ENCODE data around the gene RNF113B.

The RNF113B gene

GRCh38 chr13:98203646-98204326, 26.7 kb upstream of the RNF113B start:
- H3K4me2 ChIP-seq (ENCODE audit: low read length): no peak overlapping the region
- no peak overlapping the region for H3K9ac ChIP-seq (ENCODE audit: low read depth, low read length)
- no peak overlapping the region for H3K4me3 ChIP-seq (ENCODE audit: low read length)
- no peaks in the 10 kb centered on the region for H3K27me3 ChIP-seq (ENCODE audit: control insufficient read depth, insufficient read depth, low read length)
- H3K36me3 ChIP-seq (ENCODE audit: insufficient read depth, low read length): no peaks in the 10 kb centered on the region
- peaks cover 3% of the 10 kb centered on the region for H3K9me3 ChIP-seq (replicated peaks; ENCODE audit: low read length)
- peaks cover 3% of the 10 kb centered on the region for H3K4me1 ChIP-seq (ENCODE audit: control insufficient read depth, insufficient read depth, low read length)

GRCh38 chr13:98201984-98202383, 24.9 kb upstream of the RNF113B start:
- Histone ChIP-seq H3K36me3 (ENCODE audit: insufficient read depth, low read length) (no peaks in the 10 kb centered on the region), H3K27me3 (ENCODE audit: control insufficient read depth, insufficient read depth, low read length) (no peaks in the 10 kb centered on the region), H3K9ac (ENCODE audit: low read depth, low read length) (no peak overlapping the region), H3K9me3 (replicated peaks; ENCODE audit: low read length) (peaks cover 3% of the 10 kb centered on the region), H3K4me2 (ENCODE audit: low read length) (no peak overlapping the region), H3K4me1 (ENCODE audit: control insufficient read depth, insufficient read depth, low read length) (no peaks in the 10 kb centered on the region), H3K4me3 (ENCODE audit: low read length) (no peak overlapping the region)

- no peaks in the 10 kb centered on the region for H3K27me3 ChIP-seq (ENCODE audit: control insufficient read depth, insufficient read depth, low read length)
- H3K9ac ChIP-seq (ENCODE audit: low read depth, low read length): no peak overlapping the region
- no peaks in the 10 kb centered on the region for H3K36me3 ChIP-seq (ENCODE audit: insufficient read depth, low read length)
- H3K4me2 ChIP-seq (ENCODE audit: low read length): no peak overlapping the region
- H3K4me3 ChIP-seq (ENCODE audit: low read length): no peak overlapping the region
- H3K4me1 ChIP-seq (ENCODE audit: control insufficient read depth, insufficient read depth, low read length): no peaks in the 10 kb centered on the region
- H3K9me3 ChIP-seq (replicated peaks; ENCODE audit: low read length): peaks cover 3% of the 10 kb centered on the region
Measured at GRCh38 chr13:98201189-98201588, 24.1 kb upstream of the RNF113B start.

- H3K4me3 ChIP-seq (ENCODE audit: low read length): no peak overlapping the region
- H3K36me3 ChIP-seq (ENCODE audit: insufficient read depth, low read length): no peaks in the 10 kb centered on the region
- H3K9me3 ChIP-seq (replicated peaks; ENCODE audit: low read length): no peaks in the 10 kb centered on the region
- no peak overlapping the region for H3K4me2 ChIP-seq (ENCODE audit: low read length)
- H3K4me1 ChIP-seq (ENCODE audit: control insufficient read depth, insufficient read depth, low read length): no peaks in the 10 kb centered on the region
- no peaks in the 10 kb centered on the region for H3K27me3 ChIP-seq (ENCODE audit: control insufficient read depth, insufficient read depth, low read length)
- H3K9ac ChIP-seq (ENCODE audit: low read depth, low read length): no peak overlapping the region
Measured at GRCh38 chr13:98200211-98200878, 23.3 kb upstream of the RNF113B start.

- no peaks in the 10 kb centered on the region for H3K27me3 ChIP-seq (ENCODE audit: control insufficient read depth, insufficient read depth, low read length)
- H3K4me3 ChIP-seq (ENCODE audit: low read length): no peak overlapping the region
- H3K4me2 ChIP-seq (ENCODE audit: low read length): no peak overlapping the region
- H3K36me3 ChIP-seq (ENCODE audit: insufficient read depth, low read length): no peaks in the 10 kb centered on the region
- no peaks in the 10 kb centered on the region for H3K4me1 ChIP-seq (ENCODE audit: control insufficient read depth, insufficient read depth, low read length)
- no peaks in the 10 kb centered on the region for H3K9me3 ChIP-seq (replicated peaks; ENCODE audit: low read length)
- no peak overlapping the region for H3K9ac ChIP-seq (ENCODE audit: low read depth, low read length)
Measured at GRCh38 chr13:98199480-98199879, 22.4 kb upstream of the RNF113B start.

- Histone ChIP-seq H3K9me3 (replicated peaks; ENCODE audit: low read length) (no peaks in the 10 kb centered on the region), H3K9ac (ENCODE audit: low read depth, low read length) (no peak overlapping the region), H3K4me3 (ENCODE audit: low read length) (no peak overlapping the region), H3K4me2 (ENCODE audit: low read length) (no peak overlapping the region), H3K4me1 (ENCODE audit: control insufficient read depth, insufficient read depth, low read length) (no peaks in the 10 kb centered on the region), H3K27me3 (ENCODE audit: control insufficient read depth, insufficient read depth, low read length) (no peaks in the 10 kb centered on the region), H3K36me3 (ENCODE audit: insufficient read depth, low read length) (no peaks in the 10 kb centered on the region)
Measured at GRCh38 chr13:98198683-98199082, 21.6 kb upstream of the RNF113B start.

- no peaks in the 10 kb centered on the region for H3K9me3 ChIP-seq (replicated peaks; ENCODE audit: low read length)
- H3K4me3 ChIP-seq (ENCODE audit: low read length): no peak overlapping the region
- H3K27me3 ChIP-seq (ENCODE audit: control insufficient read depth, insufficient read depth, low read length): no peaks in the 10 kb centered on the region
- H3K9ac ChIP-seq (ENCODE audit: low read depth, low read length): no peak overlapping the region
- H3K4me2 ChIP-seq (ENCODE audit: low read length): no peak overlapping the region
- no peaks in the 10 kb centered on the region for H3K36me3 ChIP-seq (ENCODE audit: insufficient read depth, low read length)
- H3K4me1 ChIP-seq (ENCODE audit: control insufficient read depth, insufficient read depth, low read length): no peaks in the 10 kb centered on the region
Measured at GRCh38 chr13:98195054-98195791, 18.2 kb upstream of the RNF113B start.

GRCh38 chr13:98192008-98192407, 14.9 kb upstream of the RNF113B start:
- H3K9me3 ChIP-seq (replicated peaks; ENCODE audit: low read length): no peaks in the 10 kb centered on the region
- H3K4me2 ChIP-seq (ENCODE audit: low read length): no peak overlapping the region
- H3K36me3 ChIP-seq (ENCODE audit: insufficient read depth, low read length): no peaks in the 10 kb centered on the region
- no peak overlapping the region for H3K9ac ChIP-seq (ENCODE audit: low read depth, low read length)
- no peaks in the 10 kb centered on the region for H3K4me1 ChIP-seq (ENCODE audit: control insufficient read depth, insufficient read depth, low read length)
- H3K27me3 ChIP-seq (ENCODE audit: control insufficient read depth, insufficient read depth, low read length): no peaks in the 10 kb centered on the region
- no peak overlapping the region for H3K4me3 ChIP-seq (ENCODE audit: low read length)

GRCh38 chr13:98190889-98191444, 13.9 kb upstream of the RNF113B start:
- Histone ChIP-seq H3K27me3 (ENCODE audit: control insufficient read depth, insufficient read depth, low read length) (no peaks in the 10 kb centered on the region), H3K9me3 (replicated peaks; ENCODE audit: low read length) (no peaks in the 10 kb centered on the region), H3K4me3 (ENCODE audit: low read length) (no peak overlapping the region), H3K36me3 (ENCODE audit: insufficient read depth, low read length) (no peaks in the 10 kb centered on the region), H3K4me1 (ENCODE audit: control insufficient read depth, insufficient read depth, low read length) (no peaks in the 10 kb centered on the region), H3K9ac (ENCODE audit: low read depth, low read length) (no peak overlapping the region), H3K4me2 (ENCODE audit: low read length) (no peak overlapping the region)

- H3K4me3 ChIP-seq (ENCODE audit: low read length): no peak overlapping the region
- no peaks in the 10 kb centered on the region for H3K4me1 ChIP-seq (ENCODE audit: control insufficient read depth, insufficient read depth, low read length)
- no peaks in the 10 kb centered on the region for H3K36me3 ChIP-seq (ENCODE audit: insufficient read depth, low read length)
- H3K27me3 ChIP-seq (ENCODE audit: control insufficient read depth, insufficient read depth, low read length): no peaks in the 10 kb centered on the region
- no peak overlapping the region for H3K9ac ChIP-seq (ENCODE audit: low read depth, low read length)
- H3K4me2 ChIP-seq (ENCODE audit: low read length): no peak overlapping the region
- no peaks in the 10 kb centered on the region for H3K9me3 ChIP-seq (replicated peaks; ENCODE audit: low read length)
Measured at GRCh38 chr13:98189841-98190505, 12.9 kb upstream of the RNF113B start.

- Histone ChIP-seq H3K36me3 (ENCODE audit: insufficient read depth, low read length) (no peaks in the 10 kb centered on the region), H3K9me3 (replicated peaks; ENCODE audit: low read length) (no peaks in the 10 kb centered on the region), H3K4me1 (ENCODE audit: control insufficient read depth, insufficient read depth, low read length) (no peaks in the 10 kb centered on the region), H3K9ac (ENCODE audit: low read depth, low read length) (no peak overlapping the region), H3K4me3 (ENCODE audit: low read length) (no peak overlapping the region), H3K27me3 (ENCODE audit: control insufficient read depth, insufficient read depth, low read length) (no peaks in the 10 kb centered on the region), H3K4me2 (ENCODE audit: low read length) (no peak overlapping the region)
Measured at GRCh38 chr13:98188544-98189166, 11.6 kb upstream of the RNF113B start.

All from skeletal muscle satellite cell (primary cell).